Activated CD4-positive, alpha-beta T cell treated with anti-CD3 and anti-CD28 coated beads, Interleukin-2, amount 50 U/mL, for 16 hours (primary cell): ENCODE data around the gene VPS54.
A peak's percentile ranks its signal among the peaks of the same experiment; 100 is the strongest.

Experiments used
- DNase-seq: peaks from one replicate; pipeline ENCODE4 v3.0.0-alpha.2; 2020

VPS54 gene

DNA sequence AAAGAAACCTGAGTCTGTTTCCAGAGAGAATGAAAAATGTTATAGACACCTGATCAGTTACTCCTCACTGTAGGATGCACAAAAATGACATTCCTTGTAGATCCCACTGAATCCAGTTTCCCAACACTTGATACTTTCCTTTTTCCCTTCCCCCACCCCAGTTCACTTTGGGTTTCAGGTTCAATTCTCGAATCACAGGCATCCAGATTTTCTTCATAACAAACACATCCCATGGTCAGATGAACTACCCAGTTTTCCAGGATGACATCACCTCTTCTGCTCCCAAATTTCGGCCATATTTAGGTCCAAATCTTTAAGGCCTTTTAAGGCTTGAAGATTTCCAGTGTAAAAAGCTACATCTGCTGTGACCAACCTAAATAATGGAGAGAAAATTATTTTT lies 126.1 kb downstream of the VPS54 start:
- DNase-seq: no peak

DNA sequence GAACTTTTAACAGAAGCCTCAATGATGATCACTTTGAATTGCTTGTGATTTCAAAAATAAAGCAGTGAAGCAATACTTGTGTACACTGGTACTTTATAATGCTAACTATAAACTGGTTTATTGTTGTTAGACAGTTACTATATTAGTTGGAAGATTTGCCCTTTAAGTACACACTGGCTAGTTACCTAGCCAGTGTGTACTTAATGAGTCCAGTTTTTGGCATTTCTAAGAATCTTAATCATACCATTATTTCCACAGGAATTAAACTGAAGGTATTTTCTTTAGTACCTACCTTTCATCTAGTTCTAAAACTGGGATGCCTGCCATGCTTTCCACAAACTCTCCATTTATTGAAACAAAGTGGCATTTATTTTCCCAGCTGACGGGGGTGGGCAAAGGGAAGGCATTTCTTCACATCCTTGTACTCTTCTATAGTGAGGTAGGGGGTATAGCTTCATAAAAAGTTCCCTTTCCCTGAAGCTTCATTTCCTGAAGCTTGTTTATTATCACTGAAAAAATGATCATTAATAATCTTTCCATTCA lies 127.7 kb downstream of the VPS54 start:
- no peak for DNase-seq

DNA sequence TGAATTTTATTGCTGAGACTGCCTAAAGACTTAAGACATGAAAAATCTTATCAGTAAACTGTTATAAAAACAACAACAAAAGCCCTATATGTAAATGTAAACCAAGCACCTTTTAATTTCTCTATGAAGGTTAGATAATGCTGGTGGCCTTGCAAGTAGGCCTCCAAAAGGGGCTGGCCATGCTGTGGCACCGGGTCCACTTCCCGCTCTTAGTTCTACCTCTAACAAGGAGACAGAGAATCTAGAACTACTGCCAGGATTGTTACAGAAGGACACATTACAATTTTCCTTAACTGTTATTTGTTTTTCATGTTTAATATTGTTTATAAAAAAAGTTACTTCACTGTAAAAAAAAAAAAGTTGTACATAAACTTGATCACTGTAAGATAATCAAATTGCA lies 128.6 kb downstream of the VPS54 start:
- DNase-seq: no peak

DNA sequence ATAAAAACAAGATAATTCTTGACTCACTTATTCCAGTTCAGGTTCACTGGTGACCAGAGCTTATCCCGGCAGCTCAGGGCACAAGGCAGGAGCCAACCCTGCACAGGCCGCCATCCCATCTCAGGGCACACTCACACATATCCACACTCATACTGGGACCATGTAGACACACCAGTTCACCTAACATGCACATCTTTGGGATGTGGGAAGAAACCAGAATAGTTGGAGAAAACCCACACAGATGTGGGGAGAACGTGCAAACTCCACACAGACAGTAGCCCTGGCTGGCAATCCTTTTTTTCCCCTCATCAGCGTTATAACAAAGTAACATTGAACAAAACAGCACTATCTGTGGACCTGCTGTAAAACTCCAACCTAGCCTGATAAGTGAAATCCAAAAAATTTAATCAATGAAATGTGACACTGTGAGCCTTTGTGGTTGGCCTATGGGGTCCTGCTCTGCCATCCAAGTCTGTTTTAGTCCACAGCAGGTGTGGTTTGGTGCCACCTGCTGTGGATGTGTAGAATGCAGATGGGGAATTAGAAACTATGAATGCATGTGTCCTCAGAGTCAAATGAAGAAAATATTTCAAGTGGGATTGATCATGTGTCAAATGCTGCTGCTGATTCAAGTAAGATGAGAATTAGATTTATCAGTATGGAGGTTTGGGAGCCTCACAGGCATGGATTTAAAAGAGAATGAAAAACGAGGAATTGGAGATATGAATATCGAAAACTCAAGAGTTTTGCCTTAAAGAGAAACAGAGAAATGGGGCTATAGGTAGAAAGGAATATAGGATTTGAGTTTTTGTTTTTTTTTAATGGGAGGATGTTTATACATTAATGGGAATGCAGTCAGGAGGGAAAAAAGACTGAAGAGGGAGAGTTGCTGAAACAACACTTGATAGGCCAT lies 130.5 kb downstream of the VPS54 start:
- DNase-seq: peak; percentile 50

DNA sequence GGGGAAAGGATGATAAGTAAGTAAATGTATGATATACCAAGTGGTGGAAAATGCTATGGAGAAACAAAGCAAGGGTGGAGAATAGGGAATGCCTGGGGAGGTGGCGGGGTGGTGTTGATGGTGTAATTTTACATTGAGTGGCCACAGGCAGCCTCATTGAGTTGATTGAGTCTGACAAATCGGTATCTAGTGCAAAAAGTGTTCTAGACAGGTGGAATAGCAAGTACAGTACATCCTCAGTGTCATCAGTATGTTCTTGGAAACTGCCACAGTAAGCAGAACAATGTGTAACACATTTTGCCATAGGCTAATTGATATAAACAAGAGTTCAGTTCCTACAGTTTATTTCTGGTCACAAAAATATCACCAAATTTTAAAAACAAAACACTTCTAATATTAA lies 131.2 kb downstream of the VPS54 start:
- DNase-seq: no peak

DNA sequence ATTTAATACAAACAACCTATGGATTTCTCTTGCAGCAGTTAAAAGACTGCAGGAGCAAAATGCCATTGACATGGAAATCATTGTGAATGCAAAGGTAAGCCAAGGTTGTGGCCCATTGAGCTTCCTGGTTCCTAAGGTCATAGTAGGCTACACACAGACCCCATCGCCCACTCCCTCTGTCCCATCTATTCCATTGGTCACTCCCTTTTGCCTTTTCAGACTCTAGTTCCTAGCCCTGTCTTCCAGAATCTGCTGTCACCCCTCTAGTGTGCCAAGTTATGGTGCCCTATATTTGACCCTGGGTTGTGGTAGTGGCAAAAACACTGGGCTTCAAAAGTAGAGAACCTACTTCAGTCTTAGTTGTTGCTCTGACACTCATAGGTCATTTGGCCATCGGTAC lies 132.8 kb downstream of the VPS54 start:
- no peak for DNase-seq

DNA sequence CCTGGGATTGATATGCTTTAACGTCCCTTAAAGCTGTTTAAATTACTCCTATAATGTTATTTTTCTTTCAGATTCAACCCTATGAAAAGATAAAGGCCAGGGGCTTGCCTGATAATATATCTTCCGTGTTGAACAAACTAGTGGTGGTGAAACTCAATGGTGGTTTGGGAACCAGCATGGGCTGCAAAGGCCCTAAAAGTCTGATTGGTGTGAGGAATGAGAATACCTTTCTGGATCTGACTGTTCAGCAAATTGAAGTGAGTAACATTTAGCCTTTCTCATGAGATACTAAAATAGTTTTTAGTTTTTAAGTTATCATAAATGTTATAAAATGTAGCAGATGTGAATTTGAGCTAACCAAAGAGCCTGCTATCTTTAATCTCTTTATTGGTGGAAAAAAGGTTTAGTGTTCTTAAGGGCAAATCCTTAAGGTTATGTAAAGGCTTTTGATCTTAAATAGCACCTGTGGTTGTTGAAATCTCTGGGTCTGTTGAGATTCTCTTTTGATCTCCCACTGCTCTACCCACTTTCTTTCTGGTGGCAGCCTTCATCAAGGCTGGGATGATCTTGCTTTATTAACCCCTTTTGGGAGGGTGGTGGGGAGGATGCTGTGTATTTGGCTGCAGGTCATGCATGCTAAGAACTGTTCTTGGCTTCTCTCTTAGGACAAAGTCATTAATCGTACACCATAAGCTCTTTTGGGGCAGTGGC lies 136.7 kb downstream of the VPS54 start:
- peak; percentile 23 for DNase-seq

DNA sequence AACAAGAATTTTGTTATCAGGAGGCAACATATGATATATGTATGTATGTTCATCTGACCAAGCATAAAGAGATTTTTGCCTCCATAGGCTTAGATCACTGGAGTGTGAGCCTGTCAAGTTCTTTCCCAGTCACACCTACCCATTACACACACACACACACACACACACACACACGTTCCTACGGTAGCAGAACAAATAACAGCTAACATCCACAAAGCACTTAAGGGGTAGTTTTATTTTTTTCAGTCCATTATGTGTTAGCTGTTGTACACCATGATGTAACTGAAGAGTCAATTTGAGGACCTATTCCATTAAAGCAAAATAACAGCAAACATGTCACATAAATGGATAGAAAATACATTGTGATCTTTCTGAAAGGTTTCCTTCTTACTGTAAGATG lies 138.0 kb downstream of the VPS54 start:
- DNase-seq: no peak

DNA sequence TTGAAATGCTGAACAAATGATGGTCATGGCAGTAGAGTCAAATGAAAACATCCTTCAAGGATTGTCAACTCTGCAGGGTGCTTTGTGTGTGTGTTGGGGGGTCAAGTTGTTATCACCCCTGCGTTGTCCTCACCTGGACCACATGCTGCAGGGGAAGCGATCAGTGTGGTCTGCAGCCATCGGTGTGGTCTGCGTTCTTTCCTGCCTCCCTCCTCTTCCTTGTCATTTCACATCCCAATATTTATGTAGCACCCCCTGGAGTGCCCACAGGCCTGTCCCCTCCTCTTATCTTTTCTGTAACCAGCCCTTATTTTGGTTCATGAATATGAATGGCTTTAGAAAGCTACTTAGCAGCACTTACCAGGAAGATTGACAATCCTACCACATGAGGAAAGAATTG lies 138.6 kb downstream of the VPS54 start:
- no peak for DNase-seq

DNA sequence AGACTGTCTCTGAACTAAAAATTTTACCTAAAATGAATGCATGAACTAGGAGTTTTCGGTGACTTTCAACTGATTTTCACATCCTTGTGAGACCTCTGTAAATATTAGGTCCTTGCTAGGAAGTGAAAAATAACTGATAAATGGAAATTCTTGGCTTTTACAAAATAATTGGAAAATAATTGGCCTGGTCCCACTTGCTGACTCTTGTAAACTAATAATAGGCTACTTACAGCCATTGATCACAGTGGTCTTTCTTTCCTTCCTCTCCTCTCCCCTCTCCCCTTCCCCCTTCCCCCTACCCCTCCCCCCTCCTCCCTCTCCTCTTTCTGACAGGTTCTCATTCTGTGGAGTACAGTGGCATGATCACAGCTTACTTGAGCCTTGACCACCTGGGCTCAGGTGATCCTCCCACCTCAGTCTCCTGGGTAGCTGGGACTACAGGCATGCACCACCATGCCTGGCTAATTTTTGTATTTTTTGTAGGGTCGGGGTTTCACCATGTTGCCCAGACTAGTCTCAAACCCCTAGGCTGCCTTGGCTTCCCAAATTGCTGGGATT lies 139.3 kb downstream of the VPS54 start:
- DNase-seq: no peak

DNA sequence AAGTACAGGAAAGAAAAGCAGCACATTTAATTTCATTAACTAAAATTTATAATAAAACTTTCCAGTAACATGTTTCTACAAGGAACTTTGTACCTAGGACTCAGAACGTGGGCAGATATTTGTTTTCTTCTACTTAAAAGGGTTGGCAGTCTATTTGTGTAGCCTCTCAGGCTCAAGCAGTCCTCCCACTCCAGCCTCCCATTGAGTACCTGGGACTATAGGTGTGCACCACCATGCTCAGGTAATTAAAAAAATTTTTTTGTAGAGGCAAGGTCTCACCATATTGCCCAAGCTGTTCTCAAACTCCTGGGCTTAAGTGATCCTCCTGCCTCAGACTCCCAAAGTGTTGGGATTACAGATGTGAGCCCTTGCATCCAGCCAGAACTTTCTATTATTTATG lies 140.7 kb downstream of the VPS54 start:
- DNase-seq: no peak

DNA sequence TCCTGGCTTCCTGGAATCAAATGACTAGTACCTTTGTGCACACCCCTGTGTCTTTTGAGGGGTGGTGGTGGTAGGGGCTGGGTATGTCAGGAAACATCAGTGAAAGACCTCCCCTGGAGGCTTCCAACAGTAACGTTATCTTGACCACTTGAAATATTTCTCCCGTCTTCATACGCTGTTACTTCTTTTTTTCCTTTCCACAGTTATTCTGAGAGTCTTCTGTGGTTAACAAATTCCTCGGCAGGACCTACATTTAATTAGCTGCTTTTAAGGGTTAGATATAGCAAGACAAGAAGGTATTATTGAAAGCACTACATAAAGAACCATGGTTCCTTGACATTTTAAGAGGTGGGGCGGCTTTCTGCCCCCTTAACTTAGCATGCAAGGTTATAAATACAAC lies 142.9 kb downstream of the VPS54 start:
- DNase-seq: no peak

DNA sequence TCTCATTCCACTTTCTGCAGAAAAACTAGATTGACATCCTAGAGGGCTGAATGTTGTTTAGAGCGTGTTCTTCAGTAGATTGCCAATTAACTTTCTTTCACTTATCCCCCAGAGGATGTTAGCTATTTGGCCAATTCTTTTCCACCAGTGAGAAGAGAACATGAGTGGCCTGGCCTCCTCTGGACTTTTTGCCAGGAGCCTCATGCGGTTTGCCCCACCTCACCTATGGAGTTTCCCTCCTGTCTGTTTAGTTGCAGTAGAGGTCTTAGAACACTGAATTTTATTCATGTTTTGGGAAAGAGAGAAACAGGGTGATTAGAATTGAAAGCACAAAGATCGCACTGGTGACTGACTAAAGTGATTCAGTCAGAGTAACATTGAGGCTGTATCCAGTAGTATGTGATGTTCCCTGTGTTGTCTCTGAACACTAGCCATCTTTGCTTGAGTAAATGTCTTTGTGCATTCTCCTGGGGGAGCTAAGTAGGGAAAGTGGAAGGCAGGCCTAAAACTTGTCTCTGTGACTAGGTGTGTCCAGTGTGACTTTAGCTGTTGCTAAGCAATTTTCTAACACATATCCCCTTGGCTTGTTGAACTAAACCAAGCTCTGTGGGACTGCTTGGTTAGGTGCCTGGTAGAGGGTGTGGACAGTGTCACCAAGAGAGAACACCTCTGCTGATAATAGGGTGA lies 143.5 kb downstream of the VPS54 start:
- DNase-seq: no peak

DNA sequence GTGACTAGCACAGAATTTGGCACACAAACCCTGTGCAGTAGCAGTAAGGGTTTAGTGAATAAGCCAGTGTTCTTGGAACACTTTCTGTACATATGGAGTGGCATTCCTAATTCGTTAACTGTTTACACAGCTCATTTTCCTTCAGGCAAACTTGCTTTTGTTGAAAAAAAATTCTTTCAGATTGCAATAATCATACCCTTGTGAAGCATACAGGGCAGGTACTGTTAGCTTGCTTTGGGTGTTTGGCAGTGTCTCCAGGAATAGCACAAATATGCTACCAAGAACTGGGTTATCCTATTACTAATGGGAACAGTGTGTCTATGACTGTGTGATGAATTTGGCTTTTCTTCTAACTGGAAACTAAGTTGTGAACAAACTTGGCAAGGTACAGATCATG lies 144.1 kb downstream of the VPS54 start:
- DNase-seq: no peak

DNA sequence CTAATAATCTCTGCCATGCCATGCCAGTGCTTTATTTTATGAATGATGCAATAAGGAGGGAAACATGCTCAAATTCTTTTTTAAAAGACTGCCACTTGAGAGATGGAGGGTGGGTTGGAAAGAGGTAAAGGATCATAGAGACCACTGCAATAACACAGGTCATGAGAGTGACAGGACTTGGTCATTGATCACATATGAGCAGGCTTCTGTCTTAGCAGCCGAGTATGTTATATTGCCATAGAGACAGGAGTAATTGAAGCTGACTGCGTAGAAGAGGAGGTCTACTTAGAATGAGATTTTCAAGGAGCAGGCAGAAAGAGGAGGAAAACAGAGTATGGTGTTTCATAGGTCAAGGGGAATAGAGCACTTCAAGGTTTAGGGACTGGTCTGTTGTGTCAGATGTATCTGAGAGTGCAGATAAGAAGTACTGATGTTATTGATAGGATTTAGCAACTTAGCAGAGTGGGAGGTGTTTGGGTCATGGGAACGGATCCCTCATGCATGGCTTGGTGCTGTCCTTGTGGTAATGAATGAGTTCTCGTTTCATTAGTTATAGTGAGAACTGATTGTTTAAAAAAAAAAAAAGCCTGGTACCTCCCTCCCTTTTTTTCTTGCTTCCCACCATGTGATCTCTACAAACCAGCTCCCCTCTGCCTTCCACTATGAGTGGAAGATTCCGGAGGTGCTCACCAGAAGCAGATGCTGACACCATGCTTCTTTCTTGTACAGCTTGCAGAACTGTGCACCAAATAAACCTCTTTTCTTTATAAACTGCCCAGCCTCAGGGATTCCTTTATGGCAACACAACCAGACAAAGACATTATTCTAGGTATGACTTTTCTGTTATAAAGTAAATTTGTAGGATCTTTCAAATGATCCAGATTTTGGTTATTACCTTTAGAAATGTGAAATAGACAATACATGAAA lies 144.8 kb downstream of the VPS54 start:
- no peak for DNase-seq

DNA sequence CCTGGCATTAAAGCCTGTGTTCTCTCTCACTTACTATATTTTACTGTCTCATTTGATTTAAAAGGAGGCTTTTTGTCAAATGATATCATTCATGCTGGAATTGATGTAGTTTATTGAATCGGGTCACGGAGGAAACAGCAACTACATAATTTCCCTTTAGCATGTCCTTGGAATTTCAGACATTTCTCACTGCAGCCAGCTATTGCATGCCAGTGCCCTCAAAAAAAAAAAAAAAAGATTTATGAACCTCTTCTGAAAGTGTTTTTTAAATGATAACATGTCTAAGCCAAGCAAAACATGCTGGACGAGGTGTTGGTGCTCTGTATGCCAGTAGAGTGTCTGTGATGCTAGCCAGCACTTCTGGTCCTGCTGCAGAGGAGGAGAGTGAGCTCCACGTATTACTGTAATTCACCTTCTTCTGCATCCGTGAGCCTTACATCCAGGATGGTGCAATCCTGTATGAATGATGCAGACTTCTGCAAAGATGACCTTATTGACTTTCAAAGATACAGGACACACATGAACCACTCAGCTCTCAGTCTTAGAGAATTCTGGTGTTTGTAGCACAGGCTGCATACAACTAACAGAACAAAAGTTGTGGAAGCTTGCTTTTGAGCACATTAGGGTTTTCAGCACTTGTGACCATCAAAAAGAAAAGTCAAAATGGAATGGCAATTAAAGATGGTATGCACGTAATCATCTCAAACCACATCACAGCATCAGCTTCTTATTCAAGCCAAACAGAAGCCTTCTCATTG lies 146.5 kb downstream of the VPS54 start:
- DNase-seq: no peak

DNA sequence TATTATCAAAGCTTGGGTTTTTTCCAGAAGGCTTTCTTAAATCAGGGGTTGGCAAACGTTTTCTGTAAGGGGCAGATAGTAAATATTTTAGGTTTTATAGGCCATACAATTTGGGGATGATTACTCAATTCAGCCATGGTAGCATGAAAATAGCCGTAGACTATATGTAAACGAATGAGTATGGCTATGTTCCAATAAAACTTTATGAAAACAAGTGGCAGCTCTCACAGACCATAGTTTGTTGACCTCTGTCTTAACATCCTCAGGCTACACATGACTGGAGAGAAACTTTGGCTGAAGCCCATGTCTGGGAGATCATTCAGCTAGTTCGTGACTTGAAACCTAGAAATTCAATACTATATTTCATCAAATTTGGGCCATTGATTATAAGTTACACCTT lies 147.4 kb downstream of the VPS54 start:
- DNase-seq: no peak

DNA sequence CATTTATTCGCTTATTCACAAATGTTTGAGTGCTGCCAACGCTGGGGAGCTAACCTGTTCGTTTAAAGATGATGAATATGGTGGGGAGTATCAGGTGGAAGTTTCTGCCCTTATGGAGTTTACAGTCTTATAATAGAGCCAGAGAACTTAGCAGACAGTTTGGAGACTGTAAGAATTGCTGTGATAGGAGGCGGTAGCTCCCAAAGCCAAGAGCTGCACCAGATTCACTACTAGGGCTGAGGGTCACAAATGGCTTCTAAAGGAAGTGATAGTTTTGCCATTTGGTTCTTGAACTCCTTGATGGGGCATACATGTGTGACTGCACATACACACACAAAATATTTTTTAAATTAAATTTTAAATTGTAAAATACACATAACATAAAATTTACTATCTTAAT lies 148.5 kb downstream of the VPS54 start:
- no peak for DNase-seq

DNA sequence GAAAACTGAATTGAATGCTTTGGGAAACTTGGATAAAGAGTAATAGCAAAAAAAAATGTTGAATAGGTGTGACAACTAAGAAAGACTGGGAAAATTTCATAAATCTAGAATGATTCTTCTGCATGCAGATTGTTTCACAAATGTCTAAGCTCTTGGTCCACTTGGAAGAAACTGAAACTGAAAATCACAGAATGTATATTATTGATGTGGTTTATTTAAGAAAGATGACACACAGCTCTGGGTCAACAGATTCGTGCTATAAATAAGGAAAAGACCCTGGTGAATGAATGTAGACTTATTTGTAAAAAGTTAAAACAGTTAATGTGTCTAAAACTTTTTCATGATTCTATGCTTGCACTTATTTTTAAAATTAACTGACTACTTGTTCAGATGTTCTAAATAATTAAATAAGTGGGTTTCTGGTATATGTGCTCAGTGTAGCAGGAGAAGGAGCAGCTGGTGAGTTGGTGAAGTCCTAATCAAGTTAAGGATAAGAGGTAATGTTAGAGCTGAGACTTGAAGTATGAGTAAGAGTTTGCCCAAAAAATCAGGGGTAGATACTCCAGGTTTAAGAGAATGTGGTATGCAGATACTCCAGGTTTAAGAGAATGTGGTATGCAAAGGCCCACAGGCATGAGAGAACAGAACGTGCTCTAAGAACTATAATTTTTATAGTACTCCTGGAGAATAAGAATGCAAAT lies 153.1 kb downstream of the VPS54 start:
- no peak for DNase-seq

DNA sequence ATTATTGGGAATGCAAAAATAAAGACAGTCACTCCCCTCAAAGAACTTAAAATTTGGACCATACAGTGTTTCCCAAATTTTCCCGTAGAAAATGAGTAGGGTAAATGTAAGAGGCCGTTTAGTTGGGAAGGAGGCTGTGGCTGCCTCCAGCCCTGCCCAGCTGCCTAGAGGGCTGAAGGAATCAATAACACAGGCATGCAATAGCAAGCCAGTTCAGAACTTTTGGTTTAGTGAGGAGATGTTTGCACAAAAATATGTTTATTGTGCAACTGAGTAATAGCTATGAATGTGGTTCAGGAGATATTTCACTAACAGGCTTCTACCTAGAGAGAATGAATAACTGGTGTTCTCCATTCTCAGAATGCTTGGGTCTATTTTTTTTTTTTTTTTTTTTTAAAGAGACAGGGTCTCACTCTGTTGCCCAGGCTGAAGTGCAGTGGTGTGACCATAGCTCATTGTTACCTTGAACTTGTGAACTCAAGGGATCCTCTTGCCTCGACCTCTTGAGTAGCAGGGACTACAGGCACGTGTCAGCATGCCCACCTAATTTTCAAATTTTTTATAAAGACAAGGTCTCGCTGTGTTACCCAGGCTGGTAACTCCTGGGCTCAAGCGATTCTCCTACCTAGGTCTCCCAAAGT lies 153.9 kb downstream of the VPS54 start:
- no peak for DNase-seq
